Esophagus muscularis mucosa (tissue), 4 donors: Measurements from ENCODE around the gene PROKR2. TPM values are rescaled to one million over a fixed set of nuclear protein-coding genes. Genes with fewer than 3 reads are reported as not detected.

Source experiments
- DNase-seq: peaks from one replicate; pipeline ENCODE4 v3.0.0-alpha.2; 2017; ENCODE audit errors: extremely low spot score
- H3K27ac ChIP-seq, 4 donors: fragments of 200-600 bp; sonication (generic); replicated peaks in 1 of 4; 1 replicate in 3 of 4; 2 replicates in 1 of 4; pipeline ENCODE4 v1.5.1; 2016 to 2019; ENCODE audit warnings: mild to moderate bottlenecking in 1 of 4
- H3K27me3 ChIP-seq, 4 donors: fragments of 200-600 bp; sonication (generic); one replicate each; pipeline versions ENCODE4 v1.5.1 to v1.6.0; 2016 to 2019
- H3K36me3 ChIP-seq, 4 donors: fragments of 200-600 bp; sonication (generic); one replicate each; pipeline ENCODE4 v1.5.1; 2016 to 2019
- H3K4me1 ChIP-seq, 4 donors: fragments of 200-600 bp; sonication (generic); one replicate each; pipeline ENCODE4 v1.5.1; 2016 to 2019
- H3K4me3 ChIP-seq, 4 donors: fragments of 200-600 bp; sonication (generic); 1 replicate in 2 of 4; 2 replicates in 2 of 4; pipeline ENCODE4 v1.5.1; 2016 to 2019; ENCODE audit warnings: mild to moderate bottlenecking in 4 of 4, moderate library complexity in 1 of 4
- H3K9me3 ChIP-seq, 4 donors: fragments of 200-600 bp; sonication (generic); 1 replicate in 3 of 4; 2 replicates in 1 of 4; pipeline ENCODE4 v1.5.1; 2016 to 2019
- CTCF ChIP-seq, 3 experiments: fragments of 200-600 bp in 2 of 3; fragments of 450-650 bp in 1 of 3; sonication (generic) in 2 of 3; IDR thresholded peaks; one replicate each; pipeline ENCODE4 v1.5.1; 2017 to 2019; ENCODE audit warnings: antibody characterized with exemption in 3 of 3, mild to moderate bottlenecking in 2 of 3, moderate library complexity in 1 of 3
- EP300 ChIP-seq: sonication (generic); formaldehyde crosslinking; IDR thresholded peaks from one replicate; pipeline ENCODE4 v1.6.1; 2017; ENCODE audit warnings: antibody characterized with exemption
- POLR2A ChIP-seq: fragments of 450-650 bp; IDR thresholded peaks from one replicate; pipeline ENCODE4 v1.6.1; 2017; ENCODE audit warnings: antibody characterized with exemption, moderate library complexity, mild to moderate bottlenecking, low read depth
- POLR2AphosphoS5 ChIP-seq, 2 donors: sonication (generic); formaldehyde crosslinking; IDR thresholded peaks; one replicate each; pipeline ENCODE4 v1.6.1; 2017; ENCODE audit warnings: antibody characterized with exemption in 2 of 2
- WGBS: methylation state at CpG from one replicate; pipeline ENCODE4 v1.1.5; 2018; 5-methylcytosine and 5-hydroxymethylcytosine counted together
- intact Hi-C: fragments of 100-400 bp; cut with DNase I; formaldehyde crosslinking; loops from one replicate; pipeline ENCODE4 v1.15.1; 2023
- total RNA-seq, 4 donors: library from RNA; depleted of rRNA; stranded (reverse); fragments of >200 nt; gene quantifications; one replicate each; pipeline versions ENCODE4 v1.1.0 to v1.2.1, GENCODE V29; 2016

Gene PROKR2
- total RNA-seq = not detected

- H3K4me1 ChIP-seq = peaks cover 0 to 8% (median 2%) of the 10 kb centered on the region in 4 donors
- peaks cover 0 to 58% (median 3%) of the 10 kb centered on the region in 4 donors for H3K27me3 ChIP-seq
- no peak within 1 kb of the TSS for H3K27ac ChIP-seq
- TF ChIP-seq CTCF (IDR thresholded peaks at IDR 0.05) (no peak), POLR2AphosphoS5 (IDR thresholded peaks at IDR 0.05) (no peak), EP300 (no peak), POLR2A (no peak)
- H3K9me3 ChIP-seq = peaks cover 0 to 3% (median 0%) of the 10 kb centered on the region in 4 donors
- intact Hi-C loops = no loop called here
- H3K36me3 ChIP-seq = no peaks in the 10 kb centered on the region
- DNase-seq = peak; percentile 70
- H3K4me3 ChIP-seq = no peak within 1 kb of the TSS
- WGBS = 0% methylated on average over 8 of the region's 92 CpGs
These were observed at the start of gene PROKR2 for GRCh38 chr20:5316188-5317158. TSS of gene PROKR2 (minus strand) at chr20:5316954. CDS start at chr20:5314369, 2,585 bp downstream.

- Histone ChIP-seq H3K27me3 (peaks cover 0 to 8% (median 0%) of the 10 kb centered on the region in 4 donors), H3K4me3 (no peak overlapping the region), H3K9me3 (peaks cover 0 to 6% (median 2%) of the 10 kb centered on the region in 4 donors), H3K36me3 (no peaks in the 10 kb centered on the region), H3K27ac (no peak overlapping the region), H3K4me1 (no peaks in the 10 kb centered on the region)
- DNase-seq = no peak
- no peak for TF ChIP-seq EP300
- TF ChIP-seq POLR2AphosphoS5 (IDR thresholded peaks at IDR 0.05) = no peak
- TF ChIP-seq POLR2A = no peak
- TF ChIP-seq CTCF (IDR thresholded peaks at IDR 0.05) = no peak
- WGBS = 70% methylated on average over 3 of the region's 3 CpGs
- intact Hi-C loops = no loop called here
These were observed 48.3 kb upstream of the PROKR2 start for GRCh38 chr20:5364997-5365597.

GRCh38 chr20:5364136-5364821 lies 47.5 kb upstream of the PROKR2 start:
- Histone ChIP-seq H3K4me1 (no peaks in the 10 kb centered on the region), H3K27ac (no peak overlapping the region), H3K27me3 (peaks cover 0 to 8% (median 0%) of the 10 kb centered on the region in 4 donors), H3K4me3 (no peak overlapping the region), H3K36me3 (no peaks in the 10 kb centered on the region), H3K9me3 (peaks cover 0 to 12% (median 2%) of the 10 kb centered on the region in 4 donors)
- no peak for DNase-seq
- intact Hi-C loops = no loop called here
- 44% methylated on average over 4 of the region's 4 CpGs for WGBS
- TF ChIP-seq POLR2AphosphoS5 (IDR thresholded peaks at IDR 0.05) = no peak
- TF ChIP-seq POLR2A = no peak
- no peak for TF ChIP-seq CTCF (IDR thresholded peaks at IDR 0.05)
- no peak for TF ChIP-seq EP300

- DNase-seq = no peak
- intact Hi-C loops = no loop called here
- Histone ChIP-seq H3K27ac (no peak overlapping the region), H3K4me3 (no peak overlapping the region), H3K9me3 (peaks cover 0 to 13% (median 2%) of the 10 kb centered on the region in 4 donors), H3K36me3 (no peaks in the 10 kb centered on the region), H3K27me3 (peaks cover 0 to 8% (median 0%) of the 10 kb centered on the region in 4 donors), H3K4me1 (no peaks in the 10 kb centered on the region)
- TF ChIP-seq EP300 = no peak
- no peak for TF ChIP-seq CTCF (IDR thresholded peaks at IDR 0.05)
- TF ChIP-seq POLR2A = no peak
- no peak for TF ChIP-seq POLR2AphosphoS5 (IDR thresholded peaks at IDR 0.05)
- 25% methylated on average over 2 of the region's 2 CpGs for WGBS
These were observed 46.0 kb upstream of the PROKR2 start for GRCh38 chr20:5362771-5363170.
